ENCODE results near the gene VPS26B. TPM values are rescaled to one million over a fixed set of nuclear protein-coding genes. Genes with fewer than 3 reads are reported as not detected.

VPS26B gene
- total RNA-seq, 2 donors from 2014 or later: 32.5 to 33.6 TPM

- H3K27me3 Mint-ChIP-seq (ENCODE audit: insufficient read depth): no peaks in the 10 kb centered on the region
- TF ChIP-seq, protein P1, sequence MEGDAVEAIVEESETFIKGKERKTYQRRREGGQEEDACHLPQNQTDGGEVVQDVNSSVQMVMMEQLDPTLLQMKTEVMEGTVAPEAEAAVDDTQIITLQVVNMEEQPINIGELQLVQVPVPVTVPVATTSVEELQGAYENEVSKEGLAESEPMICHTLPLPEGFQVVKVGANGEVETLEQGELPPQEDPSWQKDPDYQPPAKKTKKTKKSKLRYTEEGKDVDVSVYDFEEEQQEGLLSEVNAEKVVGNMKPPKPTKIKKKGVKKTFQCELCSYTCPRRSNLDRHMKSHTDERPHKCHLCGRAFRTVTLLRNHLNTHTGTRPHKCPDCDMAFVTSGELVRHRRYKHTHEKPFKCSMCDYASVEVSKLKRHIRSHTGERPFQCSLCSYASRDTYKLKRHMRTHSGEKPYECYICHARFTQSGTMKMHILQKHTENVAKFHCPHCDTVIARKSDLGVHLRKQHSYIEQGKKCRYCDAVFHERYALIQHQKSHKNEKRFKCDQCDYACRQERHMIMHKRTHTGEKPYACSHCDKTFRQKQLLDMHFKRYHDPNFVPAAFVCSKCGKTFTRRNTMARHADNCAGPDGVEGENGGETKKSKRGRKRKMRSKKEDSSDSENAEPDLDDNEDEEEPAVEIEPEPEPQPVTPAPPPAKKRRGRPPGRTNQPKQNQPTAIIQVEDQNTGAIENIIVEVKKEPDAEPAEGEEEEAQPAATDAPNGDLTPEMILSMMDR (conservative IDR thresholded peaks at IDR 0.05): no peak
- no peak overlapping the region for H3K4me3 ChIP-seq (ENCODE audit: low read length)
- peaks cover 6% of the 10 kb centered on the region for H3K4me1 ChIP-seq (ENCODE audit: control insufficient read depth, insufficient read depth, low read length)
- H3K36me3 Mint-ChIP-seq (ENCODE audit: low read depth): peaks cover 6% of the 10 kb centered on the region
- DNase-seq: no peak
- H3K4me1 Mint-ChIP-seq: peaks cover 14% of the 10 kb centered on the region
- no peak overlapping the region for H3K27ac ChIP-seq (ENCODE audit: low read depth, low read length)
- no peak overlapping the region for H3K9ac ChIP-seq (ENCODE audit: extremely low read depth, low read length, poor library complexity, severe bottlenecking)
- no peaks in the 10 kb centered on the region for H3K27me3 ChIP-seq (ENCODE audit: control insufficient read depth, insufficient read depth, low read length, poor library complexity, severe bottlenecking)
- H3K9me3 ChIP-seq (ENCODE audit: control insufficient read depth, low read length): no peaks in the 10 kb centered on the region
- H3K36me3 ChIP-seq (ENCODE audit: control insufficient read depth, insufficient read depth, low read length): peaks cover 4% of the 10 kb centered on the region
- H3K4me3 Mint-ChIP-seq: no peak overlapping the region
- WGBS, 2 experiments (ENCODE audit: insufficient coverage in 1 of 2, insufficient read length in 1 of 2): 89 to 100% methylated on average over 2 to 4 of the region's 4 CpGs
- no peak overlapping the region for H3K27ac Mint-ChIP-seq
- no peaks in the 10 kb centered on the region for H3K9me3 Mint-ChIP-seq
Observed at GRCh38 chr11:134230339-134230738, 5.9 kb downstream of the VPS26B start.

GRCh38 chr11:134231958-134232659 lies 7.6 kb downstream of the VPS26B start:
- Histone ChIP-seq H3K36me3 (ENCODE audit: control insufficient read depth, insufficient read depth, low read length) (peaks cover 10% of the 10 kb centered on the region), H3K27me3 (ENCODE audit: control insufficient read depth, insufficient read depth, low read length, poor library complexity, severe bottlenecking) (no peaks in the 10 kb centered on the region), H3K27ac (ENCODE audit: low read depth, low read length) (no peak overlapping the region), H3K4me3 (ENCODE audit: low read length) (no peak overlapping the region), H3K9ac (ENCODE audit: extremely low read depth, low read length, poor library complexity, severe bottlenecking) (no peak overlapping the region), H3K9me3 (ENCODE audit: control insufficient read depth, low read length) (no peaks in the 10 kb centered on the region), H3K4me1 (ENCODE audit: control insufficient read depth, insufficient read depth, low read length) (no peaks in the 10 kb centered on the region)
- no peaks in the 10 kb centered on the region for H3K27me3 Mint-ChIP-seq (ENCODE audit: insufficient read depth)
- H3K27ac Mint-ChIP-seq: no peak overlapping the region
- H3K4me1 Mint-ChIP-seq: peaks cover 12% of the 10 kb centered on the region
- 72 to 83% methylated on average over 8 to 10 of the region's 10 CpGs for WGBS, 2 experiments (ENCODE audit: insufficient coverage in 1 of 2, insufficient read length in 1 of 2)
- peaks cover 6% of the 10 kb centered on the region for H3K36me3 Mint-ChIP-seq (ENCODE audit: low read depth)
- H3K4me3 Mint-ChIP-seq: no peak overlapping the region
- no peaks in the 10 kb centered on the region for H3K9me3 Mint-ChIP-seq
- DNase-seq: no peak
- TF ChIP-seq, protein P1 (conservative IDR thresholded peaks at IDR 0.05): no peak

DNA sequence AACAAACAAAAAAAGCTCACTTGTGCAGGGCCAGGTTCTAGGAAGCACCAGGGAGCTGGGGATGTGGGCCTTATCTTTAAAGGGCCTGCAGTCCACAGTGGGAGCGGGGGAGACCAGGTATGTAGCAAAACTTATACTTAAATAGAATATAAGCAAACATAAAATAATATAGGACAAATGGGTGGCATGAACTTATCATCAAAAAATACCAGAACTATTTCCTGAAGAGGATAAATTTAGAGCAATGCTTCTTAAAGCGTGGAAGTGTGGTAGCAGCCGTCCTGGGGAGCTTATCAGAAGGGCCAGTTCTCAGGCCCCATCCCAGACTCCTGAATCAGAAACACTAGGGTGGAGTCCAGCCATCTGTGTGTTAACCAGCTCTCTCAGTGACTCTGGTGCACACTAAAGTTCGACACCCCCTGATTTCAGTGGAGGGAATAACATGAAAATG lies 9.3 kb downstream of the VPS26B start:
- 93 to 95% methylated on average over 2 to 3 of the region's 4 CpGs for WGBS, 2 experiments (ENCODE audit: insufficient coverage in 1 of 2, insufficient read length in 1 of 2)
- Mint-ChIP-seq H3K27ac (no peak overlapping the region), H3K27me3 (ENCODE audit: insufficient read depth) (no peaks in the 10 kb centered on the region), H3K4me3 (no peak overlapping the region), H3K36me3 (ENCODE audit: low read depth) (peaks cover 15% of the 10 kb centered on the region), H3K9me3 (no peaks in the 10 kb centered on the region), H3K4me1 (peaks cover 15% of the 10 kb centered on the region)
- Histone ChIP-seq H3K4me1 (ENCODE audit: control insufficient read depth, insufficient read depth, low read length) (no peaks in the 10 kb centered on the region), H3K9ac (ENCODE audit: extremely low read depth, low read length, poor library complexity, severe bottlenecking) (no peak overlapping the region), H3K27me3 (ENCODE audit: control insufficient read depth, insufficient read depth, low read length, poor library complexity, severe bottlenecking) (no peaks in the 10 kb centered on the region), H3K27ac (ENCODE audit: low read depth, low read length) (no peak overlapping the region), H3K36me3 (ENCODE audit: control insufficient read depth, insufficient read depth, low read length) (peaks cover 6% of the 10 kb centered on the region), H3K4me3 (ENCODE audit: low read length) (no peak overlapping the region), H3K9me3 (ENCODE audit: control insufficient read depth, low read length) (no peaks in the 10 kb centered on the region)
- DNase-seq: no peak
- TF ChIP-seq, protein P1 (conservative IDR thresholded peaks at IDR 0.05): no peak

Data from endodermal cell (in vitro differentiated cells).